IPS DF 4.7 (cell line): ENCODE measurements around the gene LTC4S.

Experiments used
- DNase-seq: peaks from one replicate; pipeline ENCODE4 v3.0.0-alpha.2; 2013; ENCODE audit warnings: low spot score; ENCODE audit errors: extremely low read depth

LTC4S gene

GRCh38 chr5:179795049-179795862 lies 1.5 kb downstream of the LTC4S start:
- no peak for DNase-seq

DNA sequence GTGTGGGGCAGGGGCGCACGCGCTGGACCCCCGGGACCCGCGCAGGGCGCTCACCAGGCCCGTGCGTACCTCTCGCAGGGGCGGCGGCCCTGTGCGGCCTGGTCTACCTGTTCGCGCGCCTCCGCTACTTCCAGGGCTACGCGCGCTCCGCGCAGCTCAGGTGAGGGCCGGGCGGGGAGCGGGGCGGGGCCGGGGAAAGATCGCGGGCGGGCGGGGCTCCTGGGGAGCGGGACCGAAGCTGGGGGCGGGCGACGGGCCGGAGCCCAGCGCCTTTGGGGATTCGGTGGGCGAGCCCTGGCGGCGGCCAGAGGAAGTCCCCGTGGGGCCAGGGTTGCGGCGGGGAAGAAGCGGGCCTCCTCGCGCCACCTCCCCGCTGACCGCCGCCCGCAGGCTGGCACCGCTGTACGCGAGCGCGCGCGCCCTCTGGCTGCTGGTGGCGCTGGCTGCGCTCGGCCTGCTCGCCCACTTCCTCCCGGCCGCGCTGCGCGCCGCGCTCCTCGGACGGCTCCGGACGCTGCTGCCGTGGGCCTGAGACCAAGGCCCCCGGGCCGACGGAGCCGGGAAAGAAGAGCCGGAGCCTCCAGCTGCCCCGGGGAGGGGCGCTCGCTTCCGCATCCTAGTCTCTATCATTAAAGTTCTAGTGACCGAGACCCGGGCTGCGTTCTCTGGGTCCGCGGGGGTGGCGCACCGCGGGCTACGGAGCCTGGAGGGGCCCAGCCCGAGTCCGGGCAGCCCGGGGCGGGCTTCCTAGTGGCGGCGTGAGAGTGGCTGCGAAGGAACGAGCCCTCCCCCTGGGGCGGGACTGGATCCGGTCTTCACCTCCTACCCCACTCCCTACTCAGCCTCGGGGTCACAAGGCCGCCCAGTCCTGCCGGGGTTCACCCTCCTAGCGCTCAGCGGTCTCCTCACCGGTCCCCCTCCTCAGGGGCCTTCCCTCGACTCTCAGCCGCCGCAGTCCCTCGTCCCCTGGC lies 2.4 kb downstream of the LTC4S start:
- DNase-seq = no peak

DNA sequence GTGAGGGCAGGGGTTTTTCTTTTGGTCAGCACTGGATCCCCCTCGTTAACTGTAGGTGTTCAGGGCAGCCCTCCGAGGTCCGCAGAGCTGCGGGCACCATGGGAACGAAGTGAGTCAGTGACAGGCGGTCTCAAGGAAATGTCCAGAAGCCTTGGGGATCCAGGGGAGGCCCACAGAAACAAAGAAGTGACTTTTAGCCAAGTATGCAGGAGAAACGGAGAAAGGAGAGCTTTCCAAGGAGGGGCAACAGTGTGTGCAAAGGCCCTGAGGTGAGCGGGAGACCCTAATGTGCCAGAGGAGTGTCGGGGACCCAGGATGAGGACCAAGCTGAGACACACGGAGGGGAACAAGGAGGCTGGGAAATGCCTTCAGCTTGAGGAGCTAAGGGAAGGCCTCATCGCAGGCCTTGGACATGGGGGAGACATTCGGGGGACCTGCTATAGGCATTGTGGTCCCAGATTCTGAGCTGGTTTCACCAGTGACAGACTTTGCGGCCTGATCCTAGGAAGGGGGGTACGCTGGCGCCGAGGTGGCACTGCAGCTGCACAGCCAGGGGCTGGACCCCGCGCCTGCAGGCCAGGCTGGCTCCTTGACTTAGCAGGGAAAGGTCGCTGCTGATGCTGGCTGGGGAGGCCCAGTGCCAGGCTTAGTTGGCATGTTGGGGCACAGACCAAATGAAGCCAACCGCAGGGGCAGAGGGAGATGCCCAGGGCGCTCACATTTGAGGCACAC lies 3.3 kb downstream of the LTC4S start:
- no peak for DNase-seq

DNA sequence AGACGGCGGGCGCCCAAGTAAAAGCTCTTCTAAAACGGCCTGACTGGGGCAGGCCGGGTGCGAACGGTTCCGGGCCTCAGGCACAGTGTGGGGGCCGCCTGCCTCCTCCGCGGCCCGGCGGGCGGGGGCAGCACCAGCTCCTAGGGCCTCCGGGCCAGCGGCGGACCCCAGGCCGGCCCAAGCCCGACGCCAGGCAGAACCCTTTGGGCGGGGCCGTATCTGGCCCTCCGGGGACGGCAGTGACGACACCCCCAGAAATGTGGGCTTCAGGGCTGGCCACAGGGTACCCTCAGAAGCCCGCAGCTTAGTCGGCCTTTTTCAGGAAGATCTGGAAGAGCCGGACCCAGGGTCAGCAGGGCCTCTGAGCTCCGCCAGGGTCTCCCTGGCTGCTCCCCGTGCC lies 4.0 kb downstream of the LTC4S start:
- no peak for DNase-seq

DNA sequence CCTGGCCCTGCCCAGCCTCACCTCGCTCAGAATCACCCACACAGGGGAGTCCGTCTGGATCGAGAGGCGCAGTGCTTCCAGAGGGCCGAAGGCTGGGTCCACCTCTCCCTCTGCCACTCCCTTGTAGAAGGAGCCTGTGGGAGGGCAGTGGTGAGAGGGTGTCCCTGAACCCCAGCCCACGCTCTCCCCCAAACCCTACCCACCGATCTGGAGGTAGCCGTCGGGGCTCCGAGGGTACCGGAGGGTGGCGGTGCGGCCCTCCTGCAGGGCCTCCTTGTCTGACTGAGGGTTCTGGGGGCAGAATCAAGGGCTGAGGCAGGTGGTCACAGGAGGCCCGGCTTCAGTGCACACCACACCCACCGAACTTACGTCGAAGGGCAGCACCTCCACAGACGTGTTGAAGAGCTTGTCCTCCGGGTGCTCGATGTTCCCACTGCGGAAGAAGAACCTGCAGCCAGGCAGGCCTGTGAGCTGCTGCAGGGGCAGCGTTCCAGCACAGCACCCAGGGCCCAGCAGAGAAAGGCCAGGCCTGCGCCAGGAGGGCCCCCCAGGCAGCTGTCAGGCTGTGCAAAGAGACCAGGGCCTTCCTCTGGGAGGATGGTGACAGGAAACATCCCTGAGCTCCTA lies 4.5 kb downstream of the LTC4S start:
- DNase-seq = no peak

DNA sequence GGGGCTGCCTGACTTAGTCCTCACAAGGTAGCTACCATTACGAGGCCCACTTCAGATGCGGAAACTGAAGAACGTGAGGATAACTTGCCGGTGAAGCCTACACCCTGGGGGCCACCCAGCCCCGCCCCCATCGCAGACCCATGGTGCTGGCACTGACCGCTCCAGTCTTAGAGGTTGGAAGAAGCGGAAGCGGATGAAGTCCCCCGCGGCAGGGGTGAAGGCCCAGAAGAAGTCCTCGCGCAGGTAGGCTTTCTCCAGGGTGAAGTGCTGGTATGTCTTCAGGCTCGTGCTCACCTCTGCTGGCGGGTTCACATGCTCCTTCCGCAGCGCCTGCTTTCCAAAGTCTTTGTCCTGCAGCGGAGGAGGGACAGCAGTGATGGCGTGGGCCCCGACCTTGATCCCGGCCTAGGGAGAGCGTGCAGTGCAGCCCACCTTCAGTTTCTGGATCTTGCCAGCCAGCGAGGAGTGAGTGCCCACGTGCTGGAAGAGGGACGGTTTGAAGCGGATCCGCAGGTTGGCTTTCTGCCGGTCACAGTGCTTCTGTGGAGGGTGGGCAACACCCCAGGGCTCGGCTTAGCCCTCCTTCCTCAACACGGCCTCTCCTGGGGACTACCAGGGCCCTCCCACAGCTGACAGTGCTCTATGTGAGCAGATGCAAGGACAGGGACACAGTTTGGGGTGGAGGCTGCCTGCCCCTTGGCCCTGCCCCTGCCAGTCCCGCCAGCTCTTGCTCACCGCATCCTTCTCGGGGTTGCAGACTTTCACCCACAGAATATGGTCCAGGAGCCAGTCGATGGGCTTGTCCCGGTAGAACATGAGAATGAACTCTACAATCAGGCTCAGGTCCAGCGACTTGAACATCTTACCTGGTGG lies 5.2 kb downstream of the LTC4S start:
- no peak for DNase-seq

- no peak for DNase-seq
Observed at GRCh38 chr5:179799644-179799973, 5.8 kb downstream of the LTC4S start.

DNA sequence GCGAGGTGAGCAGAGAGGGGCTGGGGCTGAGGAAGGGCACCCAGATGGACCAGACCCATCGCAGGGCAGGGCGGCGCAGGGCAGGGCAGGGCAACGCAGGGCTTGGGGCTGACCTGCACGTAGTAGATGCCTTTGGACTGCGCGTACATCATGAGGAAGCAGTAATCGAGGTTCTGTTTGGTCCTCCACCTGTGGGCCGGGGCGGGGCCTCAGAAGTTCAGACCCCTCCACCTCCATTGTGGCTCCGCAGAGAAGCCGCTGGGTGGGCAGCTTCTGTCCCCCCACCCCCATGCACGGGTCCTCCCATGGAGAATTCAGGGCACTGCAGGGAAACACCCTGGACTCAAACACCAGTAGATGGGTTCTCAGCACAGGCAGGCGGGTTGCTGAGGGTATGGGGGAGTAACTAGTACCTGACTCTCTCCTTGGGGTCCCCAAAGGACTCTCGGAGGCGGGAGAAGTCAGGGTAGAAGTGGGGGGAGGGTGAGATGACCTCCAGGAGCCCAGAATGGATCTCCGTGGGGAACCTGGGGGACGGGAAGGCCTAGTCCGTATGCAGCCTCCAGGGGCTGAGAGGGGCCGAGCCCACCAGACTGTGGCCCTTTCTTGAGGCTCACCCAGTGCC lies 6.4 kb downstream of the LTC4S start:
- no peak for DNase-seq

DNA sequence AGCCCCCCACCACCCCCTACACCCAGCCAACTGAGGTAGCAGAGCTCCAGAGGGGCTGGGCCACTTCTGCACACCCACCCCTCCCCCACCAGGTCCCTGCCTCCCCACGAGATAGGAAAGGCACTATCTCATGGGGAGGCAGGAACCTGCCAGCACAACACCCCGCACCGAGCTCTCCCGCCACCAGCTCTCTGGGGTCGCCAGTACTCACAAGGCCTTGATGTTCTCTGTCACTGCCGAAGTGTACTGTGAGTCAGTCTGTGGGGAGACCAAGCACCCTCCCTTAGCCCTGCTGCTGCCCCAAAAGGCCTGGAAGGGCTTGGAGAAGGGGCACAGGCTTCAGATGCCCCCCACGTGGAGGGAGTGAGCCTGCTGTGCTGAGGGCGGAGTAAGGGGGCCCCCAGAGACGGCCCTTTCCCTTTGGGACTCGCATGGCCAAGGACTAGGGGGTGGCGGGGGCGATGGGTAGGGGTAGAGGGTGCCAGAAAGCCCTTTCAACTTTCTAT lies 7.0 kb downstream of the LTC4S start:
- DNase-seq = no peak

DNA sequence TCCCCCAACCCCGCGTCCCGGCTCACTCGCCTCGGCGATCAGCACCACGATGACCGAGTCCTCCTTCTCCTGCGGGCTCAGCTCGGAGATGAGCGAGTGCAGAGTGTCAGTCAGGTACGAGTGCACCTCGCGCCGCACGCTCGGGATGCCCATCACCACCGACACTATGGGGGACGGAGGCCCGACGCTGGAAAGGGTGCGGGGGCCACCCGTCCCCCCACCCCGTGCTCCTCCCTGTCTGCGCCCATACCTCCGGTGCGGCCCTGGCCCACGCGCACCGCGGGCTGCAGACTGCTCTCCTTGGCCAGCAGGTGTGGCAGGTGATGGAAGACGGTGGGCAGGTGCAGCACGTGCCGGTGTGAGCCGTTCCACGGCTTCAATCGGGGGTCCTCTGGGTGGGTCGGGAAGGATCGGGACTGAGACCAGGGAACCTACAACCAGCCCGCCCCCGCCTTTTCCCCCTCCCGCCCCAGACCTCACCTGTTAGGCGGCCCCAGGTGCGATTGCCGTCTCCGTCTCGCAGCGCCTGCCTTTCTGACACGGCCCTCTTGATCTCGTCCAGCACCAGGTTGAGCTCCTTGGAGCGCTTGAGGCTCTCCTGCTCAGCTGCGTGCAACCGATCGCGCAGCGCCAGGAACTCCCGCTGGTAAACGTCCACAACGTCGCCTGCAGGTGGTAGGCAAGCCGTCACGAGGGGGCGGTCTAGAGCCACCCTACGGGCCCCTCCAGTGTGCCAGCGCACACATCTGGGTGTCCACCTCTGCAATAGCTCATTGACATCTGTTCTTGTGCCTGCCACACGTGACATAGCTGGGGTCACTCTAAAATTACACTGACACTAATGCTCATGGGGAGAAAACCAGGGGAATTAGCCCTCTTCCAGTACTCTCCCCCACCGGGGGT lies 7.8 kb downstream of the LTC4S start:
- no peak for DNase-seq

- DNase-seq = no peak
Observed at GRCh38 chr5:179802207-179802883, 8.6 kb downstream of the LTC4S start.

DNA sequence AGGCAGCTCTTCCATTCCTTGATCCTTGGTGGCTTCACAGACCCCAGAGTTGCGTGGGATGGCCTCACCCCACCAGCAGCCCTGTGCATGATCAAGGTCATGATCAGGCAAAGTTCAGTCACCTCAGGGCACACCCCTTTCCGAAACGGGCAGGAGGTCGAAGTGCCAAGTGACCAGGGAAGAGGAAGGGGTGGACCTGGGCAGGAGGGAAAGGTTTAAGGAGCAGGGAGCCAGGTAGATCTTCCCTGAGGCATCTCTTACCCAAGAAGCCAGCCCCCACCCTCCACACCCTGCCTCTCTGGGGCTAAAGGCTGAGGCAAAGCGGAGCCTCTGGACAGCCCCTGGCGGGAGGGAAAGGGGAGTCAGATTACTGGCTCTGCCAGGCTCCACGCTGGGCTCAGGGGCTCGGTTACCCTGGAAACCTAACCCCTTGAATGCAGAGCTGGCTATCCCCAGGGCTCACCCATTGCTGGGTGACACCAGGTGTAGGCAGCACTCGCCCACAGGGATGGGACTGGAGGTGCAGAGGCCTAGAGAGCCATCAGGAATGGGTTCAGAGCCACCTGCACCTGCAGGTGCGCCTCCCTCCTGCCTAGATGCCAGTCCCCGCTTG lies 9.3 kb downstream of the LTC4S start:
- no peak for DNase-seq

- no peak for DNase-seq
Observed at GRCh38 chr5:179803651-179804554, 10.1 kb downstream of the LTC4S start.

GRCh38 chr5:179804555-179804947 lies 10.8 kb downstream of the LTC4S start:
- no peak for DNase-seq

GRCh38 chr5:179805070-179805528 lies 11.3 kb downstream of the LTC4S start:
- no peak for DNase-seq

DNA sequence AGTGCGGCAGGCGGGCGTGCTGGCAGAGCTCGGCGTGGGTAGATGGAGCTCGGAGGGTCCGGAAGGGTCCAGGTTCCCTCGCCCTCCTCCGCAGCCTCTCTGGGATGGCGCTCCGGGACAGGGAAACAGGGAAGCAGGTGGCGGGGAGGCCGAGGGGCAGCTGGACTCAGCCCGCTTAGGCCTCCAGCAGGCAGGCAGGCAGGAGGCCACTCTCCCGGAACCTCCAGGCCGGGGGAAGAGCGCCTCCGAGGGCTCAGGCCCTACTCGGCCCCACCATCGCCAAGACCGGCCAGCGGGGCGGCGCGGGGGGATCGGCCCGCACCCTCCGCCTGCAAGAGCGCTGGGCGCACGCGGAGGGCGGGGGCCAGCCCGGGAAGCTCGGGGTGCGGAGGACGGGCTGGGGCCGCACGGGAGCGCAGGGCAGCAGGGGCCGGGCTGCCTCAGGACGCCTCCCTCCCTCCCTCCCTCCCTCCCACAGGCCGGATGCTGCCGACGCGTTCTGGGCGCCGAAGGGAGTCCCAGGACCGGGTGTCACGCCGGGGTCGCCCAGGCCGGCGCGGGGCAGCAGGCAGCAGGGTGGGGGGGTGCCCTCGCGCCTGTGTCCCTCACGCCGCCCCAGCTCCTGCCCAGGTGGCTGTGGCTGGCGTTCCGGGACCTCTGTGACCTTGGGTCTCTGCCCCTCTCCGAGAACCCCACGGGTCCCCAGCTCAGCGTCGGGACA lies 11.9 kb downstream of the LTC4S start:
- no peak for DNase-seq
